ENCODE data around the gene PRKCH. TPM values are rescaled to one million over a fixed set of nuclear protein-coding genes. Genes with fewer than 3 reads are reported as not detected.
A peak's percentile ranks its signal among the peaks of the same experiment; 100 is the strongest.

PRKCH gene
- total RNA-seq, 1 experiment from 2014 or later = 10.3 TPM

DNA sequence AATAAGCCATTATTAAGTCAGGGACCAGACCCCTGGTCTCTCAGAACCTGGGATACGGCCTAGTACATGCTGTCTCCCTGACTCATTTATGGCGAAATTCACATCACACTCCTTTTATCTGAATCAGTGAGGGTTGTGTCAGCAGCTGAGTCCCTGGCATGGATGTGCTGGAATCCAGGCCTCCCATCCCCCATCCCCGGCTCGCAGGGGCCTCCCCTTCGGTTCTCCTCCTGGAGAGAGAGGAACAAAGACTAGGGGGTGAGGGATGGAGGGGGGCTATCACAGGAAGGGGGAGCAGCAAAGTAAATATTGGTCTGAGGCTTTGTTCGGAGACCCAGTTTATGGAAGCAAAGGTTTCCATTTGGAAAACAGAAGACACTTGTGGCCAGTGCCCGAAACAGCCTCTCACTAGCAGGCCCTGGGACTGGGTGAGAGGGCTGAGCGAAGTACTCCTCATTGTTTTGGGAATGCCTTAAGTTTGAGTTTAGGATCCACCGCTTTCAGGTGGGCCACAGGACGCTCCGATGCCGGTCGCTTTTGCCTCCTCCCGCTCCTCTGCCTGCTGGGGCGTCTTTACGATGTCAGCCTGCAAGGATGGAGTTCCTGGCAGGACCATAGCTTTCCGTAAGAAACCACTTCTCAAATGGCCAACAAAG lies 145.0 kb downstream of the PRKCH start:
- POLR2A ChIA-PET = interaction anchor here (0.9 to 1.0 kb wide), 2 partner anchors 34 to 229 kb away, joined by 3 to 4 read pairs; partner anchors contain the start of gene HIF1A
- DNase-seq (ENCODE audit: low spot score) (peak; percentile 65), ATAC-seq (peak; percentile 70)
- no peak overlapping the region; the same call in 1 of the 2 replicates for H3K27ac Mint-ChIP-seq
- H3K9me3 Mint-ChIP-seq = peaks cover 11% of the 10 kb centered on the region
- peak overlapping the region; percentile 44 for H3K4me3 Mint-ChIP-seq
- H3K27me3 Mint-ChIP-seq (ENCODE audit: low read depth) = no peaks in the 10 kb centered on the region
- peaks cover 60% of the 10 kb centered on the region for H3K4me1 Mint-ChIP-seq
- TF ChIP-seq, protein P1, sequence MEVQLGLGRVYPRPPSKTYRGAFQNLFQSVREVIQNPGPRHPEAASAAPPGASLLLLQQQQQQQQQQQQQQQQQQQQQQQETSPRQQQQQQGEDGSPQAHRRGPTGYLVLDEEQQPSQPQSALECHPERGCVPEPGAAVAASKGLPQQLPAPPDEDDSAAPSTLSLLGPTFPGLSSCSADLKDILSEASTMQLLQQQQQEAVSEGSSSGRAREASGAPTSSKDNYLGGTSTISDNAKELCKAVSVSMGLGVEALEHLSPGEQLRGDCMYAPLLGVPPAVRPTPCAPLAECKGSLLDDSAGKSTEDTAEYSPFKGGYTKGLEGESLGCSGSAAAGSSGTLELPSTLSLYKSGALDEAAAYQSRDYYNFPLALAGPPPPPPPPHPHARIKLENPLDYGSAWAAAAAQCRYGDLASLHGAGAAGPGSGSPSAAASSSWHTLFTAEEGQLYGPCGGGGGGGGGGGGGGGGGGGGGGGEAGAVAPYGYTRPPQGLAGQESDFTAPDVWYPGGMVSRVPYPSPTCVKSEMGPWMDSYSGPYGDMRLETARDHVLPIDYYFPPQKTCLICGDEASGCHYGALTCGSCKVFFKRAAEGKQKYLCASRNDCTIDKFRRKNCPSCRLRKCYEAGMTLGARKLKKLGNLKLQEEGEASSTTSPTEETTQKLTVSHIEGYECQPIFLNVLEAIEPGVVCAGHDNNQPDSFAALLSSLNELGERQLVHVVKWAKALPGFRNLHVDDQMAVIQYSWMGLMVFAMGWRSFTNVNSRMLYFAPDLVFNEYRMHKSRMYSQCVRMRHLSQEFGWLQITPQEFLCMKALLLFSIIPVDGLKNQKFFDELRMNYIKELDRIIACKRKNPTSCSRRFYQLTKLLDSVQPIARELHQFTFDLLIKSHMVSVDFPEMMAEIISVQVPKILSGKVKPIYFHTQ (CRISPR knock-in tag; IDR thresholded peaks at IDR 0.05) = no peak
- TF ChIP-seq SP1 (CRISPR knock-in tag; conservative IDR thresholded peaks at IDR 0.05) (0 out of 2 replicates have a peak, but pooled peaks have one; percentile 39), HMGA2 (CRISPR knock-in tag; IDR thresholded peaks at IDR 0.05) (no peak), TEAD1 (CRISPR knock-in tag; IDR thresholded peaks at IDR 0.05) (peak; percentile 25; the same call in 1 of the 2 replicates), ZNF281 (CRISPR knock-in tag; IDR thresholded peaks at IDR 0.05) (peak; percentile 91), ZNF423 (CRISPR knock-in tag; IDR thresholded peaks at IDR 0.05) (peak; percentile 54; the same call in 1 of the 2 replicates), ZNF532 (CRISPR knock-in tag; IDR thresholded peaks at IDR 0.05; ENCODE audit: borderline replicate concordance) (no peak), ZNF416 (CRISPR knock-in tag; IDR thresholded peaks at IDR 0.05) (no peak)
- TF ChIP-seq, protein P2, sequence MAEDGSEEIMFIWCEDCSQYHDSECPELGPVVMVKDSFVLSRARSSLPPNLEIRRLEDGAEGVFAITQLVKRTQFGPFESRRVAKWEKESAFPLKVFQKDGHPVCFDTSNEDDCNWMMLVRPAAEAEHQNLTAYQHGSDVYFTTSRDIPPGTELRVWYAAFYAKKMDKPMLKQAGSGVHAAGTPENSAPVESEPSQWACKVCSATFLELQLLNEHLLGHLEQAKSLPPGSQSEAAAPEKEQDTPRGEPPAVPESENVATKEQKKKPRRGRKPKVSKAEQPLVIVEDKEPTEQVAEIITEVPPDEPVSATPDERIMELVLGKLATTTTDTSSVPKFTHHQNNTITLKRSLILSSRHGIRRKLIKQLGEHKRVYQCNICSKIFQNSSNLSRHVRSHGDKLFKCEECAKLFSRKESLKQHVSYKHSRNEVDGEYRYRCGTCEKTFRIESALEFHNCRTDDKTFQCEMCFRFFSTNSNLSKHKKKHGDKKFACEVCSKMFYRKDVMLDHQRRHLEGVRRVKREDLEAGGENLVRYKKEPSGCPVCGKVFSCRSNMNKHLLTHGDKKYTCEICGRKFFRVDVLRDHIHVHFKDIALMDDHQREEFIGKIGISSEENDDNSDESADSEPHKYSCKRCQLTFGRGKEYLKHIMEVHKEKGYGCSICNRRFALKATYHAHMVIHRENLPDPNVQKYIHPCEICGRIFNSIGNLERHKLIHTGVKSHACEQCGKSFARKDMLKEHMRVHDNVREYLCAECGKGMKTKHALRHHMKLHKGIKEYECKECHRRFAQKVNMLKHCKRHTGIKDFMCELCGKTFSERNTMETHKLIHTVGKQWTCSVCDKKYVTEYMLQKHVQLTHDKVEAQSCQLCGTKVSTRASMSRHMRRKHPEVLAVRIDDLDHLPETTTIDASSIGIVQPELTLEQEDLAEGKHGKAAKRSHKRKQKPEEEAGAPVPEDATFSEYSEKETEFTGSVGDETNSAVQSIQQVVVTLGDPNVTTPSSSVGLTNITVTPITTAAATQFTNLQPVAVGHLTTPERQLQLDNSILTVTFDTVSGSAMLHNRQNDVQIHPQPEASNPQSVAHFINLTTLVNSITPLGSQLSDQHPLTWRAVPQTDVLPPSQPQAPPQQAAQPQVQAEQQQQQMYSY (CRISPR knock-in tag; IDR thresholded peaks at IDR 0.05) = no peak
- CTCF ChIA-PET = interaction anchor here (1.1 to 1.3 kb wide), 3 partner anchors 102 to 371 kb away, joined by 3 to 6 read pairs (median 4); no protein-coding TSS in a partner anchor
- peaks cover 10% of the 10 kb centered on the region for H3K36me3 Mint-ChIP-seq

- Mint-ChIP-seq H3K9me3 (peaks cover 11% of the 10 kb centered on the region), H3K36me3 (peaks cover 10% of the 10 kb centered on the region), H3K27ac (no peak overlapping the region), H3K4me1 (peaks cover 63% of the 10 kb centered on the region), H3K4me3 (peak overlapping the region; percentile 44), H3K27me3 (ENCODE audit: low read depth) (no peaks in the 10 kb centered on the region)
- ChIA-PET CTCF (interaction anchor here (0.7 to 1.1 kb wide), 3 partner anchors 101 to 370 kb away, joined by 3 to 4 read pairs (median 3); no protein-coding TSS in a partner anchor), POLR2A (interaction anchor here (0.9 kb wide), 1 partner anchor 228 kb away, joined by 4 read pairs; the partner anchor contains the start of gene HIF1A)
- TF ChIP-seq KAT7 (CRISPR knock-in tag; IDR thresholded peaks at IDR 0.05; ENCODE audit: borderline replicate concordance) (no peak), FOXP4 (CRISPR knock-in tag; IDR thresholded peaks at IDR 0.05) (no peak), TEAD4 (CRISPR knock-in tag; IDR thresholded peaks at IDR 0.05) (no peak), ESRRA (CRISPR knock-in tag; IDR thresholded peaks at IDR 0.05; ENCODE audit: borderline replicate concordance) (no peak)
- TF ChIP-seq, protein P3, sequence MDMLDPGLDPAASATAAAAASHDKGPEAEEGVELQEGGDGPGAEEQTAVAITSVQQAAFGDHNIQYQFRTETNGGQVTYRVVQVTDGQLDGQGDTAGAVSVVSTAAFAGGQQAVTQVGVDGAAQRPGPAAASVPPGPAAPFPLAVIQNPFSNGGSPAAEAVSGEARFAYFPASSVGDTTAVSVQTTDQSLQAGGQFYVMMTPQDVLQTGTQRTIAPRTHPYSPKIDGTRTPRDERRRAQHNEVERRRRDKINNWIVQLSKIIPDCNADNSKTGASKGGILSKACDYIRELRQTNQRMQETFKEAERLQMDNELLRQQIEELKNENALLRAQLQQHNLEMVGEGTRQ (CRISPR knock-in tag; IDR thresholded peaks at IDR 0.05) = no peak
- no peak for DNase-seq (ENCODE audit: low spot score)
- no peak for ATAC-seq
Measured at GRCh38 chr14:61466905-61467280, 145.5 kb downstream of the PRKCH start.

All from WTC11 (cell line).